ENCODE measurements around the gene USP43.

Gene USP43

GRCh38 chr17:9769036-9769695 is 123.8 kb downstream of the USP43 start:
- H3K4me3 ChIP-seq (ENCODE audit: low read depth in 1 of 2, low read length in 2 of 2) = no peak overlapping the region
- no peaks in the 10 kb centered on the region for H3K9me3 ChIP-seq (ENCODE audit: control insufficient read depth in 1 of 2, low read length in 2 of 2)
- no peaks in the 10 kb centered on the region for H3K27me3 ChIP-seq (ENCODE audit: control insufficient read depth in 1 of 2, insufficient read depth in 2 of 2, low read length in 2 of 2)
- H3K27ac ChIP-seq (ENCODE audit: low read depth, low read length) = no peak overlapping the region
- H3K36me3 ChIP-seq (ENCODE audit: control insufficient read depth in 1 of 2, insufficient read depth in 2 of 2, low read length in 2 of 2) = no peaks in the 10 kb centered on the region
- H3K4me1 ChIP-seq (ENCODE audit: control insufficient read depth in 1 of 2, insufficient read depth in 2 of 2, low read length in 2 of 2) = no peaks in the 10 kb centered on the region
- H3K9ac ChIP-seq (ENCODE audit: low read depth in 1 of 2, low read length in 2 of 2) = no peak overlapping the region

GRCh38 chr17:9771465-9771864 is 126.1 kb downstream of the USP43 start:
- Histone ChIP-seq H3K4me1 (ENCODE audit: control insufficient read depth in 1 of 2, insufficient read depth in 2 of 2, low read length in 2 of 2) (no peaks in the 10 kb centered on the region), H3K36me3 (ENCODE audit: control insufficient read depth in 1 of 2, insufficient read depth in 2 of 2, low read length in 2 of 2) (no peaks in the 10 kb centered on the region), H3K9ac (ENCODE audit: low read depth in 1 of 2, low read length in 2 of 2) (no peak overlapping the region), H3K4me3 (ENCODE audit: low read depth in 1 of 2, low read length in 2 of 2) (no peak overlapping the region), H3K27me3 (ENCODE audit: control insufficient read depth in 1 of 2, insufficient read depth in 2 of 2, low read length in 2 of 2) (no peaks in the 10 kb centered on the region), H3K9me3 (ENCODE audit: control insufficient read depth in 1 of 2, low read length in 2 of 2) (no peaks in the 10 kb centered on the region), H3K27ac (ENCODE audit: low read depth, low read length) (no peak overlapping the region)

- H3K4me1 ChIP-seq (ENCODE audit: control insufficient read depth in 1 of 2, insufficient read depth in 2 of 2, low read length in 2 of 2) = no peaks in the 10 kb centered on the region
These were observed 127.3 kb downstream of the USP43 start for GRCh38 chr17:9772658-9773057.

GRCh38 chr17:9776911-9777310 is 131.6 kb downstream of the USP43 start:
- Histone ChIP-seq H3K4me3 (ENCODE audit: low read depth in 1 of 2, low read length in 2 of 2) (no peak overlapping the region), H3K4me1 (ENCODE audit: control insufficient read depth in 1 of 2, insufficient read depth in 2 of 2, low read length in 2 of 2) (no peaks in the 10 kb centered on the region), H3K27ac (ENCODE audit: low read depth, low read length) (no peak overlapping the region), H3K27me3 (ENCODE audit: control insufficient read depth in 1 of 2, insufficient read depth in 2 of 2, low read length in 2 of 2) (no peaks in the 10 kb centered on the region), H3K9ac (ENCODE audit: low read depth in 1 of 2, low read length in 2 of 2) (no peak overlapping the region), H3K36me3 (ENCODE audit: control insufficient read depth in 1 of 2, insufficient read depth in 2 of 2, low read length in 2 of 2) (no peaks in the 10 kb centered on the region), H3K9me3 (ENCODE audit: control insufficient read depth in 1 of 2, low read length in 2 of 2) (no peaks in the 10 kb centered on the region)

More at GRCh38 chr17:9772658-9773057, 127.3 kb downstream of the USP43 start:
- Histone ChIP-seq H3K27ac (ENCODE audit: low read depth, low read length) (no peak overlapping the region), H3K36me3 (ENCODE audit: control insufficient read depth in 1 of 2, insufficient read depth in 2 of 2, low read length in 2 of 2) (no peaks in the 10 kb centered on the region), H3K4me3 (ENCODE audit: low read depth in 1 of 2, low read length in 2 of 2) (no peak overlapping the region), H3K9ac (ENCODE audit: low read depth in 1 of 2, low read length in 2 of 2) (no peak overlapping the region), H3K9me3 (ENCODE audit: control insufficient read depth in 1 of 2, low read length in 2 of 2) (no peaks in the 10 kb centered on the region), H3K27me3 (ENCODE audit: control insufficient read depth in 1 of 2, insufficient read depth in 2 of 2, low read length in 2 of 2) (no peaks in the 10 kb centered on the region)

All from duodenal mucosa (tissue), 2 donors.